GM12801 (cell line): Measurements from ENCODE around the gene SMIM14.

ENCODE experiments used
- CTCF ChIP-seq: IDR thresholded peaks from one replicate; pipeline ENCODE4 v1.5.1; 2011; ENCODE audit warnings: control low read depth; ENCODE audit not compliant: insufficient read length; ENCODE audit errors: extremely low read depth

SMIM14 gene

GRCh38 chr4:39616651-39617050, 22.0 kb downstream of the SMIM14 start:
- no peak for TF ChIP-seq CTCF

GRCh38 chr4:39614487-39615162, 24.0 kb downstream of the SMIM14 start:
- no peak for TF ChIP-seq CTCF

- no peak for TF ChIP-seq CTCF
Measured at GRCh38 chr4:39613093-39613656, 25.5 kb downstream of the SMIM14 start.

- no peak for TF ChIP-seq CTCF
Measured at GRCh38 chr4:39609454-39609931, 29.2 kb downstream of the SMIM14 start.

GRCh38 chr4:39608451-39608850, 30.2 kb downstream of the SMIM14 start:
- TF ChIP-seq CTCF, result no peak

GRCh38 chr4:39606747-39607146, 31.9 kb downstream of the SMIM14 start:
- no peak for TF ChIP-seq CTCF

- no peak for TF ChIP-seq CTCF
Measured at GRCh38 chr4:39597695-39598381, 40.8 kb downstream of the SMIM14 start.
